HG03175 (cell line): Measurements from ENCODE around the gene CD81.
A peak's percentile ranks its signal among the peaks of the same experiment; 100 is the strongest.

Experiments used
- ATAC-seq: cut with Tn5 transposase; IDR thresholded peaks from one replicate; pipeline ENCODE4 v1.9.1; 2021; ENCODE audit warnings: mild to moderate bottlenecking, moderate library complexity; ENCODE audit not compliant: unreplicated experiment

The CD81 gene

DNA sequence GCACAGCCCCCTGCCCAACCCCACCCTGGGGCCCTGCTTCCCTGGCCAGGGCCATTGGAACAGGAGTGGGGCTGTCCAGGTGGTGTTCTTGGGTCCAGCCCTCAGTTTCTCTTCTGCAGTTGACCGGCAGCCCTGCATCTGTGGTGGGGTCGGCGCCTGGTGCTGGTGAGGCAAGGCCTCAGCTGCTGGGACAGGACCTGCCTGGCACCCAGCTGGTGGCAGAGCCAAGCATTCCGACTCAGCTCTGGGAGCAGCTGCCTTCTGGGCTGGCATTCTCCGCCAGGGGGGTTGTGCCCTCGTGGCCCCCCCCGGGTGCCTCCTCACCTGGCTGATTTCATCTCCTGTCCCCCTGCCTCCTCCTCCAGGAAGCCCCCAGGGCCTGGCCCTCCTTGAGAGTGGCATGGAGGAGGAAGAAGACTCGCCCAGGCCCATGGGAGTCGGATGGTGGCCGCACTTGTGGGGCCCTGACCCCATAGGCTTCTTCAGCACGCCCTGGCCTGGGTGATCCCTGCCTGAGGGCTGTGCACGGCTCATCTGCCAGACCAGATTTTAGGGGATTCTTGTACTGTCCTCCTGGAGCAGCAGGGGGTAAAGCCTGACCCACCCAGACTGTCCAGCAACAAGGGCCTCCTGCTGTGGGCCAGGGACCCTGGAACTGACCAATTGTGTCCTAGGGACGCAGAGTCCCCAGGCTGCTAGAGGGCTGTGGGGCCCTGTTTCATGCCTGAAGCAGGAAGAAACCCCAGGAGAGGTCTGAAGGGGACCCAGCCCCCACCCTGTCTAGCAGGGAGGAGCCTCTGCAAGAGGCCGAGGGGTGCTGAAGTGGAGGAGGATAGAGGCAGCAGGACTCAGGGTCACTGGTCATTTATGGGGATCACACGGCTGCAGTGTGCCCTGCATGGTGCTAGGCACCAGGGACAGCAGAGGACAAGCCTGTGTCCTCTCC, 11.6 kb downstream of the CD81 start:
- no peak for ATAC-seq

DNA sequence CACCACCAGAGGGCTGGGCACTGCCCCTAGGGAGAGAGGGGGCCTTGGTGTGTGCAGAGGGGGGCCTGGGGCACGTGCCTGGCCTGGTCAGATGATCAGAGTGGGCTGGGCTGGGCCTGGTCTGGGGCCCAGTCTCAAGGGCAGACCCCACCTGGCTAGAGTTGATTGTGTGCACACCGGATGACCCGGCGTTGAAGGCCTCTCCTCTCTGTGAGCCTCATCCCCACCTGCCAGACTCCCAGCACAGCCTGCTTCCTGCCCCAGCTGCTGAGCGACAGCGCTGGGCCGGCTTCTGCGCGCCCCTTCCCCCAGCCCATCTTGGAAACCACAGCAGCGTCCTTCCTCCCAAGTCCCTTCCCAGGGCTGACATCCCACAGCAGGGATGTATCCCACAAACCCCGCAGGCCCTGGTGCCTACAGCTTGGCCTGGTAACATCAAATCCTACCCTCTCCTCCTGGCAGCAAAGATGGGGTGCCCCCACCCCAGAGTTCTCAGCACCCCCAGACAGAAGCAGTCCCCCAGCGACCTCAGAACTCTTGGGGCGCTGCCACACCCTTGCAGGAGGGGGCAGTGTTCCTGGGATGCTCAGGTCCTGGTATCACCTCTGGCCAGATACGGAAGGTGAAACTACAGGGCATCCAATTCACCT, 12.4 kb downstream of the CD81 start:
- no peak for ATAC-seq

DNA sequence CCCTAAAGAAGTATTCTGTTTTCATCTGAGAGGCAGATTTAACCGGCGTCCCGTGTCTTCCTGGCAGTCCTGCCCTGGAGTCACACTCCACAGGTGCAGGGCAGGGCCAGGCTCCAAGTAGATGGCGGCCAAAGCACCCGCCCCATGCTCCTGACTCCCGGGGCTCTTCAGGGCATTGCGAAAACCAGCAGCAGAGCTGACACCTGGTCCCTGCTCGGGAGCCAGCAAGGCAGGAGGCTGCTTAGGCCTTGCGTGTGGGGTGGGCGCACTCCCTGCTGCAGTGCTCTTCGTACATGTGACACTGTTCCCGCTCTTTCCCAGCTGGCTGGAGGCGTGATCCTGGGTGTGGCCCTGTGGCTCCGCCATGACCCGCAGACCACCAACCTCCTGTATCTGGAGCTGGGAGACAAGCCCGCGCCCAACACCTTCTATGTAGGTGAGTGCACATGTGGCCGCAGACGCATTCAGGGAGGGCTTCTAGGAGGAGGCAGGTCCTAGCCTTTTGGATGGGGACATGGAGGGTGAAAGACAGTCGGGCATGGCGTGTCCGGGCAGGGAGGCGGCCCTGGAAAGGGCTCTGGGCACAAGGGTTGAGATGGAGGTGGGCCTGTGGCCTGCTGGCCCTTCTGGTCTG, 13.1 kb downstream of the CD81 start:
- ATAC-seq = no peak

DNA sequence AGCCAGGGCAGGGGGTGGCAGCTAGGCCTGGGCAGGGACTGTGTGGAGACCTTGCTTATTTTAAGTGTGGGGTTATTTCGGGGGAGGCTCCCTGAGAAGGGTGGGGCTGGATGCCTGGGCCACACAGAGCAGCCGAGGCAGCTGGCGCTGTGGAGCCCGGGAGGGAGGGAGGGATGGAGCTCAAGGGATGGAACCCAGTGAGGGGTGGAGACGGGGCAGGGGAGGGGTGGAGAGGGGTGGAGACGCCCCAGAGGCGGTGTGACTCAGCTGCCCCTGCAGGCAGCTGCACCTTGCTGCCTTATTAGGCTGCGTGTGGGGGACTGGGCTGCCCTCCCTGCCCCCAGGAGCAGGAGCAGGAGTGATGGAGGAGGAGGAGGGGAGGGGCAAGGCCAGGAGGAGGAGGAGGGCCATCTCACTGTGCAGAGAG, 13.6 kb downstream of the CD81 start:
- no peak for ATAC-seq

DNA sequence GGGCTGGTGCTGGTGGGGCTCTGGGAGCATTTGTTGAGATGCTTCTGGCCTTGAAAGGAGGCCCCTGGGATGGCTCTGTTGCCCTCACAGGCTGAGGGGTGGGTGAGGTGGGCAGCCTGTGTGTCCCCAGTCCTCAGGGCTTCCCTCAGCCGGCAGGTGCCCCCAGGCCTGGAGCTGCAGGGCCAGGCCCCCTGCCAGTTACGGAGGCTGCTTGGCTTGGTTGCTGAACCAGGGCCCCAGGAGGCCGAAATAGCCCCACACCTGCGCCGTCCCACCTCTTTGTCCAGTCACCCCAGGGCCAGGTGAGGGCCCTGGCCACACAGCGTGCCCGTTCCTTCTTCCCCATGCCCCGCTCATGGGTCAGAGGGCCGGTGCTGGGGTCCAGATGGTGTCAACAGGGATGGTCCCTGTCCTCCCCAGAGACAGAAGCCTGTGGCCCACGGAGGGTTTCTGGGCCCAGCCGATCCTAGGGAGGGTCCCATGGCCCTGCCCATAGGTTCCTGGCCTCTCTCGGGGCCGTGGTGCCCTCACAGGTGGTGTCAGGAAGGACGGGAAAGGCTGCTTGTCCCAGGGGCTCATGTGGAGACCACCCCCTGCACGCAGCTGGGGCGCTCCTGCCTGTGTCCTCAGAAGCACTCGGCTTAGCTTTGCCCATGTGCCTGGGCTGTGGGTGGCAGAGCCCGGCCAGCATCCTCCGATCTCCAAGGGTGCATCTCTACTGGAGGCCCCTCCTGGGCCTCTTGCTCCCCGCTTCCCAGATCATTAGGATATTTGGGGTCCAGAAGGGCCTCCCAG, 14.3 kb downstream of the CD81 start:
- ATAC-seq = no peak

DNA sequence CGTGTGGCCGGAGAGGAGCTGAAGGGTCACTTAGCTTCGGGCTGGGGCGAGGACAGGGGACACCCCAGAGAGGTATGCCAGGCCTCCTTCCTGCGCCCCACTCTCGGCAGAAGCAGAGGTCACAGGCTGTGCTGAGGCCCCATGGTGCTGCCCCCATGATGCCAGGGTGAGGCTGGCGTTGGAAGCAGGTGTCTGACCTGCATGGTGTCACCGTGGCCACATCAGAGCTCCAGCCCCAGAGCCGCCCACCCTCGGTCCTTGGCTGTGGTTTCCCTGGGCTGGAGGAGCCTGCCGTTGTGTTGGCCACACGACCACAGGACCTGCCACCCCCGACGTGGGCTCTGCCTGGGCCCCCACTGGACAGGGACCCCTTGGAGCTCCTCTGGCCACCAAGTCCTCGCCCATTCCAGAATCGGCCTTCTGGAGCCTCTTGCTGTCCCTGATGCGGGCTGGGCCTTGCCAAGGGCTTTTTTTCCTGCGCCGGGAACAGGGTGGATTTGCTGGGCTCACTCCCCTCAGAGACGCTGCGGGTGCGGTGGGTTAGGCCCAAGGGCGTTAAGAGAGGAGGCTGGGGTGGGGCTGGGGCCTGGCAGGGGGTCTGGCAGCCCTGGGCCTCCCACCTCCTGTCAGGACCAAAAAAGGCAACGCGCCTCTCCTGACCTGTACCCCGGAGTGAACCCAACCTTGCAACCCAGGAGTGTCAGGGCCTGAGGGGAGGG, 15.3 kb downstream of the CD81 start:
- no peak for ATAC-seq

DNA sequence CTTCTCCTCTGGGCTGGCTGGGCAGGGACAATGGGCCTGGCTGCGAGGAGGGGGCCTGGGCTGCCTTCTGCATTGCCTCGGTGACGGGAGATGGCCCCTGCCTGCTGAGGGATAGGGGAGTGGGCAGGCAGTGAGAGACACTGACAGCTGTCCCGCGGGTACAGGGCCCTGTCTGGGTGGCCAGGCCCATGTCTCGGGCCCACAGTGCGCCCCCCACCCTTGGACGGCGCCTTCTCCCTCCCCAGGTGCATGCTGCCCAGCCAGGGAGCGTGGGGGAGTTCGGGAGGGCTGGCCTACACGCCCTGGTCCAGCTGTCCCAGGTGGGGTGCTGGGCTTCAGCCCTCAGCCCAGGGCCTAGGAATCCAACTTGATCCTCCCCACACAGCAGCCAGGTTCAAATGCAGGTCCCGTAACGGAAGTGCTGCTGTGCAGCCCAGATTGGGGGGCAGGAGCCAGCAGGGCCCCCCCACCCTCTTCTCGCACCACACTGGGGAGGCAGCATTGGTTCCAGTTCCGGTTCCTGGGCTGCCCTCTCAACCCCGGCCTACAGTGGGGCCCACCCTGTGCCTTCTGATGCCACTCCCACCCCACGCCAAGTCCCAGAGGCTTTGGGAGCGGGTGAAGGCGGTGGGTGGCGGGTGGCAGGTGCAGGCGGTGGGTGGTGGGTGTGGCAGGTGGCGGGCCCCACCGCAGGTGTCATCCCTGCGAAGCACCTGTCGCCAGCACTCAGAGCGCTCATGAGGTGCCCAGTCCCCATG, 16.2 kb downstream of the CD81 start:
- ATAC-seq = no peak

DNA sequence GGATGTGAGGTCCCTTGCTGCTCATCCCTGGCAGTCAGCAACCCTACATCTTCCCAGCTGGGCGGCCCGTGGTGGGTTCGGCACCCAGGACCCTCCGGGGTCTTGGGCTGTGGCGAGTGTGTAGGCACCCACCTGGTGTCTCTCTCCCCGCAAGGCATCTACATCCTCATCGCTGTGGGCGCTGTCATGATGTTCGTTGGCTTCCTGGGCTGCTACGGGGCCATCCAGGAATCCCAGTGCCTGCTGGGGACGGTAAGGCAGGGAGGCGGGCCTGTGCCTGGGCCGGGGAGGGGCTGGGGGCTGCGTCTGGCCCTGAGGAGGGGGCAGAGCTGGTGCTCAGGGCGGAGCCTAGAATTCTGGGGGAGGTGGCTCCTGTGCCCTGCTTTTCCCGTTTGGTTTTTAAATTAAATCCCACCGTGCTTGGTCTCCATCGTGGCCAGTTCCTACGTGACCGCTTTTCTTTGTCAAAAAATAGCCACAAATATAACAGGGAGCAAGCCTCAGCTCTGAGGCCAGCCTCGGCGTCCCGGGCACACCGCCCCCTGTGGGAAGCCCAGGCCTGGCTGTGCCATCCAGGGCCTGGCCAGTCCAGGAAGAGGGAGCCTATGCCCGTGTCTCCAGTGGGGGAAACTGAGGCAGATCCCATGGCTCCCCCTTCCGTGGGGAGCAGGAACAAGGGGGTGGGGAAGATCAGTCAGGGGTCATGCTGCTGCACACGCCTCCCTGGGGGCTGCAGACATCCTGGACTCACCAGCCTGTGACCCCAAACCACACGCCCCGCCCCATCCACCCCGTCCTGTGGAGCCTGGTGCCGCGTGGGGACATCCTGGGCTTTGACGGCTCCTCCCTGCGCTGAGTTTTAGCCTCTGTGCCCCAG, 17.1 kb downstream of the CD81 start:
- no peak for ATAC-seq

DNA sequence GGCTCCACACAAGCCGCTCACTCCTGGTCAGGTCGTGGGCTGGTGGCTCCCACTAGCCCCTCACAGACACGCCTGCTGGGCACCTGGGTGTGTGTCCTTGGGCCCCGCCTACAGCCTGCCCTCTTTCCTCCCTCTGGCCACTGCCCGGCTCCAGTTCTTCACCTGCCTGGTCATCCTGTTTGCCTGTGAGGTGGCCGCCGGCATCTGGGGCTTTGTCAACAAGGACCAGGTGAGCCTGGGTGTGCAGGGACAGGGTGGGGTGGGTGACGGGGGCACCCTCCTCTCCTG, 17.7 kb downstream of the CD81 start:
- no peak for ATAC-seq

DNA sequence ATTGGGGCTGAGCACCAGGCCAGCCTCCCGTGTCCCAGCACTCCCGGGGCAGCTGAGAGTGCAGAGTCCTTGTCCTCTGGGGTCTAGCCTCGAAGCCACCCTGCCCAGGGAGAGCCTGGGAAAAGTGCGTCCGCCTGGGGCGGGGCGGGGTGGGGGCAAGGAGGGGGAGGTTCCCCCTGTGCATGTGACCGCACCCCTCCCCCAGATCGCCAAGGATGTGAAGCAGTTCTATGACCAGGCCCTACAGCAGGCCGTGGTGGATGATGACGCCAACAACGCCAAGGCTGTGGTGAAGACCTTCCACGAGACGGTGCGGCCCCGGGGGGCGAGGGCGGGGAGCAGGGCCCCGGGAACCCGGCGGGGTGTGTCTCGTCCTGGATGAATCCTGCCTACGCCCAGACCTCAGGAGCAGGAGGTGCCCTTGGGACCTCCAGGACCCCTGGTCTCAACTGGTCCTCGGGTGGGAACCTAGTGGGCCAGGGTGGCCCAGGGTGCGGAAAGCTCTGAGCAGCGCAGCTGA, 18.2 kb downstream of the CD81 start:
- no peak for ATAC-seq

DNA sequence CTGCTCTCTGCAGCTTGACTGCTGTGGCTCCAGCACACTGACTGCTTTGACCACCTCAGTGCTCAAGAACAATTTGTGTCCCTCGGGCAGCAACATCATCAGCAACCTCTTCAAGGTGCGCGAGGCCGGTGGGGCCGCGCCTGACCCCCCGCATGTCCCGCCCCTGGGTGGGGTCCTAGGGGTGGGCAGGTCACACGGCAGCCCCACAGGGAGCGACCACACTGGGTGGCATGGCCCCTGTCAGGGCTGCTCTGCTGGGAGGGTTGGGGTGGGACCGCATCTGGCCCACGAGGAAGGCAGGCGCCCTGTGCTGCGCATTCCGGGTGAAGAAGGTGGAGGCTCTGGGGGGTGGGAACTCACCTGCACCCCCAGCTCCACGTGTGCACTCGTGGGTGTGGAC, 18.7 kb downstream of the CD81 start:
- ATAC-seq = no peak

DNA sequence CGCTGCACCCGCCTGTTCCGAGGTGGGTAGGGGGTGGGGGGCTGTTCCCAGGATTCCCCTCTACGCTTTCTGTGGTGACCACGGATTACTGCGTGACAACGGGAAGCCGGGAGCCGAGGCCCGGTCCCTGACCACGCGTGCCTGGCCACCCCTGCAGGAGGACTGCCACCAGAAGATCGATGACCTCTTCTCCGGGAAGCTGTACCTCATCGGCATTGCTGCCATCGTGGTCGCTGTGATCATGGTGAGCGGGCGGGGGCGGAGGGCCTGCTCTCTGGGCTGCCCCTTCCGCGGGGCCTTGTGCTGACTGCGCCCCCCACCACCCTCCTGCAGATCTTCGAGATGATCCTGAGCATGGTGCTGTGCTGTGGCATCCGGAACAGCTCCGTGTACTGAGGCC, 19.4 kb downstream of the CD81 start:
- ATAC-seq = no peak

DNA sequence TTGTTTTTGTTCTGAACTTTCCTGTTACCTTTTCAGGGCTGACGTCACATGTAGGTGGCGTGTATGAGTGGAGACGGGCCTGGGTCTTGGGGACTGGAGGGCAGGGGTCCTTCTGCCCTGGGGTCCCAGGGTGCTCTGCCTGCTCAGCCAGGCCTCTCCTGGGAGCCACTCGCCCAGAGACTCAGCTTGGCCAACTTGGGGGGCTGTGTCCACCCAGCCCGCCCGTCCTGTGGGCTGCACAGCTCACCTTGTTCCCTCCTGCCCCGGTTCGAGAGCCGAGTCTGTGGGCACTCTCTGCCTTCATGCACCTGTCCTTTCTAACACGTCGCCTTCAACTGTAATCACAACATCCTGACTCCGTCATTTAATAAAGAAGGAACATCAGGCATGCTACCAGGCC, 19.9 kb downstream of the CD81 start:
- ATAC-seq = no peak

DNA sequence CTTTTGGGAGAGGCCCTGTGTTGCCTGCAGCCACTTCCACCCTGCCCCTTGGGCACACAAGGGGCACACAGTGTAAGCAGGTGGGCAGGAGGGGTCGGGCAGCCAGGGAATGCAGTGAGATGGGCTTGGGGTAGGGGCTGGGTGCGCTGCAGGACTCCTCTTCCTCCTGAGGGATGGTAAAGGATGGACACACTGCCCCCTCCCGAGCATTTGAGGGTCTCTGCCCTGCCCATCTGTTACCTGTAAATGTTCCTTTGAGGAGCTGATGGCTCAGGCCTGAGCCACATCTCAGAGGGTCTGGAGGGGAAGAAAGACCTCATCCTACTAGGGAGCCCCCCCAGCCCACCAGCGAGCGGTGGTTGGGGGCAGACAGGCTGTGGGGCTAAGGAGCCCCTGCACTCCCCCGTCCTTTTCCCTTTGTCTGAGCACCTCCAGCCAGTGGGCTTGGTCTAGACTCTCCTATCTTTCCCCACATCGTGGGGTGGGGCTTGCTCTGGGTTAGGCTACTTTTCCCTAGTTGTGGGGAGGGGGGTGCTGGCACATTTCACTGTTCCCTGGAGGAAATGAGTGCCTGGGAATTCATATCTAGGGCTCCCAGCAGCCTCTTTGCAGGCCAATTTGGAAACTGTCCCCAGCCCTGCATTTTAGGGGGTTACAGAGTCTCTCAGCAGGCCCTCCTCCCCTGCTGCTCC, 21.7 kb downstream of the CD81 start:
- ATAC-seq = no peak

DNA sequence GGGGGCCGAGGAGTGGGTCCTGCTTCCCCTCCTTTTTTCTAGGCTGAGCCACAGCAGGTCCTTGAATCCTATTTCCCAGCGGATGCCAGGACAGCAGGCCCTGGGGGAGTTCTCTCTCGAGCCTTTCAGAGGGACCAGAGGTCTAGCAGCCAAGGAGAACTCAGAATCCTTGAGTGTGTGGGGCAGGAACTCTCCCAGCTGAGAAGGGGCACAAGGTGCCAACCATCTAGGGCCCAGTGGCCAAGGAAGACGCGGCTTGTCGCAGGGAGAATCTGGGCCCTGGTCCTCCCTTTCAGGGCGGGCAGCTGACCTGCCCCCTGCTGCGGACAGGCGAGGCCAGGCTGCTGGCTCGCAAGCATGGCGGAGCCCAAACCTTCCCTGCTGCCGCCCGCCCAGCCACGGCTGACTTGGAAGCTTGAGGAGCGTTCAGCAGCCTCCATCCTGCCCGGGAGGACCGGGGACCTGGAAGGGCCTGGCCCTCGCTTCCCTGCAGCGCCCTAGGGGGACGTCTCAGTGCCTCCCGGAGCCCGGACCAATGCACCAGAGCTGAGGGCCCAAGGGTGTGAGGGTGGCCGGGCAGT, 22.5 kb downstream of the CD81 start:
- no peak for ATAC-seq

DNA sequence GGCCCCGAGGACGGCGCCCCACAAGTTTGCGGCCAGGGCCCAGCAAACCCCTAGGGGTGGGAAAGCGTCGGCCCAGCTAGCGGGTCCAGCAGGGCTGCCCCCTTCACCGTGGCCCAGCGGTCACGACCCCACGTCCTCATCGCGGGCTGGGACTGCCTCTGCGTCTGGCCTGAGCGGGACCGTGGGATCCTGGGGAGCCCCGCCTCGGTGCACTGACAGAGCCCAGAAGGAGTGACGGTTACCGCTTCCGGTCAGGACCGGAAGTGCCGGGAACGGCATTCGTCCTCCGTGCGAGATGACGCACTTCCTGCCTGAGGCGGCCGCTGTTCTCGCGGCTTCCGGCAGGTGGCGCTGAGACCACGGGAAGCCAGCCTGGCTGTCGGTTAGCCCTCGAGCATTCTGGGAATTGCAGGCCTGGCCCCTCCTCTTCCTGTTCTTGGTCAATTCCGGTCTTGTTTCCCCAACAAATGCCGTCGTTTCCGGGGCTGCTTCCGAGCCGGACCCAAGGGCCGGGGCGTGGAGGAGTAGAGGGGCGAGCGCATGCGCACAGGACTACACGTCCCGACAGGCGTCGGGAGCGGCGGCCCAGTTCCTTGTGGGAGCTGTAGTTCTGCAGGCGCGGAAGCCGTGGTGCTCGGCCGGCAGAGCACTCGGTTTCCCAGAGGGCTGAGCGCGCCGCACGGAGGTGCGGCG, 23.1 kb downstream of the CD81 start, which contains the start of gene TSSC4:
Gene TSSC4 (plus strand): TSS at position 682 of the 693 bp plus-strand sequence. CDS start 1,884 bp downstream, outside the sequence.
- peak; percentile 82 for ATAC-seq
